ENCODE results near the gene OR2S2.

The OR2S2 gene

GRCh38 chr9:35907711-35908503, 50.0 kb downstream of the OR2S2 start:
- DNase-seq, result peak; percentile 47
